Measurements from ENCODE around the gene TENM3.

TENM3 gene

DNA sequence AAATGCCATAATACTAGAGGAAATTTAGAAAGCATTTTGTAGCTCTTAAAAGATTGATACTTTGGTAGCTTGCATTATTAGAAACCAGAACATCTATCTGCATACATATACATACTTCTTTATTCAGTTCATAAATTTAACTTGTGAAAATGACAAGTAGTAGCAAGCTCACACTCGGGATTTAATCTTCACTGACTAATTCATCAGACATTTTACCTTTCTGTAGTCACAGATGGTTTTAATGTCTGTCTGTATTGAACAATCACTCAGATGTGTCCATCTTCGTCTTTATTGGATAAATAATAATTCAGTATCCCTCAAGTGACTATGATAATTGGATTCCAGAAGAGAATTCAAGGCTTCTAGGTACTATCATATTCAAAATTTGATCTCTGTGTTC lies 232.3 kb downstream of the TENM3 start:
- no peak for DNase-seq

DNA sequence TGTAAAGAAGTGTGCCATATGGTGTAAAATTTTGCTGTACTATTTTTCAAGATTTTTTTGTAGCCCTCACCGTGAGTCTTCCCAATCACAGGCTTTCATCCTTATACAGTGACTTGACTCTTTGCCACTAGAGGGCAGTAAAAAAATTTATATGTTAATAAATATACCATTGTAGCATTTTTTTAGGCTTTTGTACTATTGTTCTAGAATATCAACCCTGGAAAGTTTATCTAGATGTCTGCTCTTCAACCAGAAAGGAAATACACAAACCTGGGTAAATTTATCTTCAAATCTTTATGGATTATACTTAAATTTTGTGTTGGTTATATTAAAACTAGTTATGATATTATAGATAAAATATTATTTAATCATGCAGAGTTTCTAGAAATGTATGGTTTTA lies 235.3 kb downstream of the TENM3 start:
- DNase-seq: no peak

DNA sequence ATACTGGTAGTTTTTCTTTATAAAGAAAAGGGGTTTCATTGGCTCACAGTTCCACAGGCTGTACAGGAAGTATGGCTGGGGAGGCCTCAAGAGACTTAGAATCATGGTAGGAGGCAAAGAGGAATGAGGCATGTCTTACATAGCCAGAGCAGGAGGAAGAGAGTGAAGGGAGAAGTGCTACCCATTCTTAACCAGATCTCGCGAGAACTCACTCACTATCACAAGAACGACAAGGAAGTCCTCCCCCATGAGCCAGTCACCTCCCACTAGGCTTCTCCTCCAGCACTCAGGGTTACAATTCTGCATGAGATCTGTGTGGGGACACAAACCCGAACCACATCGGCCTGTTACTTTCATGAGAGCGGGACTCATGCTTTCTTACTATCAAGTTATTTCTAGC lies 240.5 kb downstream of the TENM3 start:
- DNase-seq: no peak

DNA sequence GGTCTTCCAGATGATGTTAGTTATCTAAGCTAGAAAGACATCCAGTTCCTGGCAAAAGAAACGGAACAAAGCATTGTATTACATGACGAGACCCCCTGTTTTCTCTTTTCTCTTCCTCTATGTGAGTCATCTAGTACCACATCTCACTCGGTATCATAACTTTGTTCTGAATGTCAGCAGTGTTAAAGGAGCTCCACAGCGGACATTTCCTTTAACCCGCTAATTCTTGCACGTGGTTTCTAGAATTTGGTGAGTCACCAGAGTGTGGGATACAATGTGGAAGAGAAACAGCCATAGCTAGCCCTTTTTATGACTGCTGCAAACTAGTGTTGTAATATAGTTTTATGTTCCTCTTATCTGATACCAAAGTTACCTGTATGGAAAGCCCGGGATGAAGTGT lies 243.7 kb downstream of the TENM3 start:
- DNase-seq: no peak

DNA sequence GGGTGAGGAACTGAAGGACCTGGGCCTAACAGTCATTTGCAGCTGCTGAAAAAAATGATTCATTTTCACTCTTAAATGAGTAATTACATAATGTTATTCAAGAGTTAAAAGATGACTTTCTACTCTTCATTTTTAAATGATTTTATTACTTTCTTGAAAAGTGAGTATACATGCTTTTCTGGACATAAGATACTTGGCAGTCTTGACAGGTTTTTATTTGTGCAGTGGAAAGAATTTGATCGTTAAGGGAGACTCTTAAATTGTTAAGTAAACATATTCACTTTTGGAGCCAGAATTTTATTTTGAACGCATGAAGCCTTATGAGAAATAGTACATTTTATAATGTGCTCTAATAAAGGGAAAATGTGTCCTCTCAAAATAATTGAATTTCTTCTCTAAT lies 245.7 kb downstream of the TENM3 start:
- DNase-seq: no peak

DNA sequence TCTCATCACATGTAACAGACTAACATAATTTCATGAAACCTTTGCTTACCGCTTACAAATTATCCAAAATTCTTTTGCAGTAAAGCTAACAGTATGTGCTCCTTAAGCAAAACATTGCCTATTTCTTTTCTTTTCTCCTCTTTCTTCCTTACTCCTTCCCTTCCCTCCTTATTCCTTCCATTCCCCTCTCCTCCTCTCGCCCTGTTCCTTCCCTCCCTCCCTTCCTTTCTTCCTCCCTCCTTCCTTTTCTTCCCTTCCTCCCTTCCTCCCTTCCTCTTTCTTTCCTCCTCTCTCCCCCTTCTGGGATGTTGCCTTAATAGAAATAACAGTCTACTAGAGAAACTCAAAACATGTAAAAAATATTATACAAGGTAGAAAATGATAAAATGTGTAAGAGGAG lies 246.4 kb downstream of the TENM3 start:
- no peak for DNase-seq

DNA sequence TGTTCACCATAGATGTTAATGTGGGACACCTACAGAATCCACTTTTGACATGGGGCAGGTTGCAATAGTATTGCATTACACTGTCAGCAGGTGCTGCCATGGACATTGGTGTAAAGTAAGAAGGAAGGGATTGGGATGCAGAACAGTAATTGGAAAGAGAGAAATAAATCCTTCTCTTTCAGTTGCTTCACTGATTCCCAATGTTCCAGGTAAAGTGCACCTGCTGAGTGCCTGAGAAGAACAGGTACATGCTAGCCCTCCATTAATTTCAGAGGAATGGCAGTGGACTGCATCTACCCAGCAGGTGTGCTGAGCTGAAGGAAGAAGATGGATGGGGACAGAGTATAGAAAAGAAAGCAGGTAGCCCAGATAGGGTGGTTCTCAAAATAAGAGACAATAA lies 248.5 kb downstream of the TENM3 start:
- no peak for DNase-seq

DNA sequence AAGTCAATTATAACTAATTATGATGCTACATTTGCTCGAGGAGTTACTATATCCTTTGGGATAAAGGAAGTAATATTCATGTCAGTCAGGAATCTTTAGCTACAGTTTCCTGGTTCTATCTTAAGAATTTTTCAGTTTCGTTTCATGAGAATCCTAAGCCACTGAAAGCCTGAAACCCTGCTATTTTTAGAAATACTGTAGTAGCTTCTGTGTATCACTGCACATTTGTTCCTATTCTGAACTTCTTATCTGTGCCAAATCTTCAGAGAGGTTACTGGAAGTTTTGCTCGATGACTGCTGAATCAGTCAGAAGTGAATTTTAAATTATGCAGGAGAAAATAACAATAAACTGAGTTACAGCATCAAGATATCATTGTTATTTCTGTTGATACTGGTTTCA lies 249.2 kb downstream of the TENM3 start:
- no peak for DNase-seq

DNA sequence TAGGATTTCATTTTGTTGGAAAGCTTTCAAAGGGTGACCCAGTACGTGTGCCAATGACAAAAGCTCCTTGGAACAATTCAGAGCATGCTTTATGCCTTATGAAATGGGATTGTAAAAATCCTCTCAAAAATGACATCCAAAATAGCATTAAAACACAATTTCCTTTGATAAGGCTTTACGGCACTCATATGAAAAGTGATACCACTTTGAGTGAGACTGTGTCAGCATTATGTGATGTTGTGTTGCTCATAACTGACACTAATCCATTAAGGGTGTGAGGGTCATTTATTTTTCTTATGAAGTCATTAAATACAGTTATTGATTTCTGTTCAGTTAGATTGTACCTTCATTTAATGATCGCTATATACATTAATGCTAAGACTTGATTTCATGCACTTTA lies 250.2 kb downstream of the TENM3 start:
- no peak for DNase-seq

DNA sequence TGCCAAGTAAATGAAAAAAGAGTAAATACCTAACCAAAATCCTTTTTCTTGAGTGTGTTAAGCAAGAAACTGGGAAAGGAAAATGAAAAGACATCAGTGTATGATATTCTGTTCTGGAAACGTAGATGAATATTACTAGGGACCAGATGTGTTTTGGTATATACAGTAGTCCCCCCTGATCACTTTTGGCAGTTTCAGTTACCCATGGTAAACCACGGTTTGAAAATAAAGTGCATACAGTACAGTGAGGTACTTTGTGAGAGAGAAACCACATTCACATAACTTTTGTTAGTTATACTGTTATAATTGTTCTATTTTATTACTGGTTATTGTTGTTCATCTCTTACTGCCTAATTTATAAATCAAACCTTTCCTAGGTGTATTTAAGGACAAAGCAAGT lies 250.9 kb downstream of the TENM3 start:
- DNase-seq: no peak

DNA sequence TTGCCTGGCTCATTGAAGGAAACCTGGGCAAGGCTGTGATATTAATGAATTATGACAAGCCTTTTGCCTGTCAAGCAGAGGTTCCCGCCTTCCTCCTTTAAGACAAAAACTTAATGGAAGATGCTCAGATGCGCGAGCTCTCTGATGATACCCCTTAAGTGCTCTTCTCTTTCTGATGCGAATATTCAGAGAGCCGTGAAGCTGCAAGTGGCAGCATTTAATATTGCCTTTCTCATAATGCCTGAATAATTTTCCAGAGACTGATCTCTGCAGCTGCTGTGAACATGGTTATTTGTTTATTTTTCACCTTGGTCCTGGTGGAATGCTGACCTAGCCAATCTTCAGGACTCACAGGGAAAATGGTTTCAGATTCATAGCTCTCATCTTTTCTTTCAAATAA lies 251.8 kb downstream of the TENM3 start:
- DNase-seq: no peak

DNA sequence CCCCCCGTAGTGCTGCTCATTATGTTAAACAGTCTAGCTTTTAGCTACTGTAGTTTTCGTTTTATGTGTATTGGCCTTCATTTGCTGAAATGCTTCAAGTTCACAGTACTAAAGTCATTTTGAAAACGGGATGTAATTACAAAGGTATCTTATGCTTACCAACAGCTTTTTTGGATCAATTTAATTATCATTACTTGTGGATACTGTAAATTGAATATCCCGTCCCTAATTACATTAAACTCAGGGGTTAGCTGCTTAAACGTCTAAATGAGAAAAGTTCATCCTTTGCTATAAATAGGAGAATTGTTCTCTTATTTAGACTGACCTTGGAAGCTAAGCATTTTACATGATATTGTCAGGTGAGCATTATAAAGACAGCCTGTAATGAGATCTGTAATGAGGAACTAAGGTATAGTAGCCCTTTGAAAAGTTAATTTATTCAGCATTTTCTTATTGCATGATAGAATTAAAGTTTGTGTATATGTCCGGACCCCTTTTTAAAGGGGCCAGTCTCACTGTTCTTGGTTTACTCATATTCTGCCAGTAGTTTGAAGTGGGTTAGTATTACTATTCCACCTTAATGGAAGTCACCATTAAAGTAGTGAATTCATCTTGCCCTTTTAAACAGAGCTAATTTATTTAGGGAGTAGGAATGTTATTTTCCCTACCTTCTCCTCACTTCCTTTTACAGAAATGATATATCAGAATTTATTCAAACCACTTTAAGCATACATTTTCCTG lies 252.6 kb downstream of the TENM3 start:
- no peak for DNase-seq

DNA sequence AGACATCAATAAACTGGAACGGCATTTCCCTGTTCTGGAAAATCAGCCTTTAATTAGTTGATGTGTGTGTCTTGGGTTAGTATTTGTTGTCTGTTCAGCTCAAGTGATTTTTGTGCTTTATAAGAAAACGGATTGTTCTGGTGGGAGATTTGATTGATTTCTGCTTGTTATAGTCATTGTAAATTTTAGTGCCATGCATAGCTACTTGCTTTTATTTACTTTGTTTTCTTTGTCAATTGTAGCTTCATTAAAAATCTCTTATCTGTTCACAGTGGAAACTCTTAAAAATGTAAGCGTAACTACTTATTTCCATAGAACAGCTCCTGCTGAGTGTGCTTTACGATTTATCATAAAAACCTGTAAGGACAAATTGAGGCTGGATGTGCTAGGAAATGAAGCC lies 253.2 kb downstream of the TENM3 start:
- DNase-seq: no peak

DNA sequence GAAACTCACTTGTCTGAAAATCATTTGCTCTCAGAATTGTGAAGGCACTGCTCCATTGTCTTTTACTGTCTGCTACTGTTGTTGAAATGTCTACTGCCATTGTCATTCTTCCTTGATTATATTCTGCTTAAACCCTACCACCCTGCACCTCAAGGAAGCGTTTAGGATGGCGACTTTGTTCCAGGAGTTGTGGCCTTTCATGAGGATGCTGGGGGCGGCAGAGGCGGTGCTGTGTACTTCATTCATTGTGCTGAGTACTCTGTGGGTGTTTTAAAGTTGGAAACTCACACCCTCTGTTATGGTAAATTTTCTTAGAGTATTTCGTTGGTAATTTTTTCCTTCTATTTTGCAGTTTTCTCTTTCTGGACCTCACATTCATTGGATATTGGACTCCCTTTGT lies 258.9 kb downstream of the TENM3 start:
- no peak for DNase-seq

DNA sequence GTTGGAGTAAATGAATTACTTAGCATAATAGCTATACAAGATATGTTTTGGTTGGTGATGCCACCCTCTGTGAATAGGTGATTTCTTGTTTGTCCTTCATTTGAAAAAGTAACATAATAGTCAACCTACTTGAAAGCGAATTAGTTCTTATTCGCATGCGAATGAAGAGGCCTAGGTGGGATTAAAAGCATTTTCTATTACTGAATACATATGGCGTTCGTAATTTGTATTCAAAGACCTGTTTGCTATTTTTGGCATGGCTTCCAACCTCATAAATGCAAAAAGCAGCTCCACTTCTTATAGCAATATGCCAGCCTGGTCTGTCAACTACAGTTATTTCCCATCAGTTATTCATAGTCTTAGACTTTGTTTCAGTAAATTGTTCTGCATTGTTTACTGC lies 261.3 kb downstream of the TENM3 start:
- DNase-seq: no peak

DNA sequence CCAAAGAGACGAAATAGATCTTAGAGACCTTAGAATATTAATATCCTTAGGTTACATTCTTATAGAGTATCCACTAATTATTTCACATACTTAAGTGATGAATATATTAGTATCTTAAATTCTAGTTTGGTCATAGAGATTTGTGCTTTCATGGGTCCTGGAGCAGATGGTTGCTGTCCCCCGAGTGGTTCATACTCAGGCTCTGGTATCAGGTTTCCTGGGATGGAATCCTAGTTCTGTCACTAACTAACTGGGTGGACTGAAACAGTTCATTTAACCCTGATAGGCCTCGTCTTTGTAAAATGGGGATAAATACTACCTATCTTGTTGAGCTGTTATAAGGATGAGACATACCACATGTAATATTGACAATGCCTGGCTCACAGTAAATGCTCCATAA lies 264.6 kb downstream of the TENM3 start:
- no peak for DNase-seq

DNA sequence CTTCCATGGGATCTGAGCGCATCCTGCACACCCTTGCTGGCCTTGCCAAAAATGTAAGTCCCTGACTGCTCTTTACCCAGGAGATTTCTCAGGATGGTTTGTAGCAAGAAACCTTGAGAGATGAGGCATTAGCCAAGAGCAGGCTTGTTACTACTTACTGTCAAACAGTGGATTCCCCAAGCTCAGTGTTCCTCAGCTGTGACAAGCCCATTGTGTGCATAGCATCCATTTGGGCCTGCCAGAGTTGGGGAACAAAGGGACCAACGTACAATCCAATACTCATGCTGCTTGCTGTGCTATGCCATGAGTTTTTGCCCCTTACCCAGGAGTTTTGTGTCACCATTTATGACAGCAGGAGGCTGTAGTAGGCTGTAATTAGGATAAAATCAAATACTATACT lies 267.6 kb downstream of the TENM3 start:
- DNase-seq: no peak

DNA sequence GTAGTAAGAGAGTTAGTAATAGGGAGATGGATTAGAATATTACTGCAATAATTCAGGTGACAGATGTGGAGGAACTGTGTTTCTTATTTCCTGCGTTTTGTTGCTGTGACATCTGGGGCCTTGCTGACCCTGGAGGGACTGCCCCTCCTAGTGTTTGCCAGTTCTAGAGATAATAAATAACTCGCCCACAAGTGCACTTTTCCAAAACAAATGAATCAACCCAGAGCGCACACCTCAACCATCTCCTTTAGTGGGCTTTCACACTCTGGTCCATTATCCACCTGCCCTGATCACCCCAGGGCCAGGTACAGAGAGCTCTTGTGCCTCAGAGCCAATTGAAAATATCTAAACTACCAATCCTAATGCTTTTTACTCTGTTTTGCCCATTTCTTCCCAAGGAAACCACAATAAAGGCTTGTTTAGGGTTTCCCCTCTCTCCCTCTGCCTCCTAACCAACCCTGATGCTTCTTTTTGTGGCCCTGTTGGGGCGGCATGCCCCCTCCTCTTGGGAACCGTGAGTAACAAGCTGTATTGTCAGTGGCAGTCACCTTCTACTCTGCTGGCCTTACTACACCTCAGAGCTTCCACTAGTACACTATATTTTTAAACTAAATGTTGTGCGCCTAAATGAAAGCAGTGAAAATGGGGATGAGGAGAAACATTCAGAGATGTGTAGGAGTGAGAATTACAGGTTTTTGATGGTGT lies 270.5 kb downstream of the TENM3 start:
- DNase-seq: no peak

DNA sequence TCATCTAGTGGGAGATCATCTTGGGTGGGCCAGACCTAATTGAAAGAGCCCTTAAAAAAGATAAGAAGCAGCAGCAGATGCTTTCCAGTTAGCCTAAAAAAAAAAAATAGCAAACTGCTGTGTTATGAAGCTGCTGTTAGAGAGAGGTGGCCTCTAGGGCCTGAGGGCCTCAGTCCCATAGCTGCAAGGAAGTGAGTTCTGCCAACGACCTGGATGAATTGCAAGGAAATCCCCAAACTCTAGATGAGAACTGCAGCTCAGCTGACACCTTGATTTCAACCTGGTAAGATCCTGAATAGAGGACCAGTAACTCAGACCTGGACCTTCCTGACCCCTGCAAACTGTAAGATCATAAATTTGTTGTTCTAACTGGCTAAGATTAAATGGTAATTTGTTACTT lies 275.2 kb downstream of the TENM3 start:
- DNase-seq: no peak

DNA sequence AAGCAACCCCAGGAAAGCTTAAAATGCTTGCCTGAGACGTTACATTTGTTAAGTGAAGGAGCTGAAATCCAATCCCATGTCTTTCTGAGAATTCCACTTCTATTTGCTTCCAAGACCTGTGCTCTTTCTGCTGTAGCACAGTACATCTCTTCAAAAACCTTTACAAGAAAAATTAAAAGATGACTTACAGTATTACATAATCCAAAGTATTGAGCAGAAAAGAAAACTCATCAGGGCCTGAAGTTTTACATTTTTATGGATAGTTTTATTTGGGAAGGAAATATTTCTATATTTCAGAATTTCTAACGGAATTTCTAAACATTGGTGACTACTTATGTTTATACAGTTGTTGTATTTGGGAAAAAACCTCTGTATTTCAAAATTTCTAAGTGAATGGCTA lies 276.3 kb downstream of the TENM3 start:
- no peak for DNase-seq

DNA sequence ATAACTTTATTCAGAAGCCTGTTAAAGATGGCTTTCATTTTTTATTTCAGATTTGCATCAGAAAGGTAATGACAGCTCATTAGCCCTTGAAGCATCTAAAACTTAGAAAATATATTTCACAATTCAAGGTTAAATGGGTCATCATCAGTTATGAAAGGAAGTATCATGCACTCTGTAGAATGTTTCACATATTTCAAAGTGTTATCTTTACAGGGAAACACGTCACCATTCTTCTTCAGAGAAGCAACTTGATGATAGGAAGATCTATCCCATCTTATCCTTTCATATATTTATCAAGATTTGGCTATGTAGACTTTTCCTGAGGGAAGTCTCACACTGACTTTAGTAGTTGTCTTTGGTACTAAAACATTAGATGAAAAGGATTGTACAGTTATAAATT lies 277.8 kb downstream of the TENM3 start:
- DNase-seq: no peak

DNA sequence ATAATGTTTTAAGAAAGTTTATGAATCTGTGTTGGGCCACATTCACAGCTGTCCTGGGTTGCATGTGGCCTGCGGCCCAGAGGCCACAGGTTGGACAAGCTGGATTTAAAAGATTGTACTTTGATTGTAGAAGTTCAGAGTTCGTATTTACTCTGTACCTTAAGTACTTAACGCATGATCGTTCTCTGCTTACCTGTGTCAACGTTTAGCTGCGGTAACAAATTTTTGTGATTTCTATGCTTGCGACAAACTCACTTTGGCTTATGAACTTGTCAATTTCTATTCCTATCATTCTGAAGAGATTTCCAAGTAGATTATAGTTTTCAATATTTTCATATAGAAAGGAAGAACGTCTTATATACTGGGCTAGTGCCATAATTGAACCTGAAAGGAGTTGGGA lies 285.6 kb downstream of the TENM3 start:
- DNase-seq: no peak

DNA sequence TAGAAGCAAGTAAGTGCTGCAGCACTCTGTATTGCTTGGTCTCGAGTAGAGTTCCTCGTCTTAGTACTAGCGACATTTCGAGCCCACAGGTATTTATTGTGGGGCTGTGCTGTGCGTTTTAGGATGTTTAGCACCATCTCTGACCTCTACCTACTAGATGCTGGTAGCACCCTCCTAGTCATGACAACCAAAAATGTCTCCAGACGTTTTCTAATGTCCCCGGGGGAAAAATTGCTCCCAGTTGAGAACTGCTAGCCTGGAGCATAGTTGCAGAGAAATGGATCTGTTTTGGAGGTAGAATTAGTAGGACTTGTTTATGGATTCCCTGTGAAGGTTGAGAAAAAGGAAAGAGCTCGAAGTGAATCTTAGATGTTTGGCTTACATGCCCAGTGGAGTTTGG lies 287.2 kb downstream of the TENM3 start:
- no peak for DNase-seq

DNA sequence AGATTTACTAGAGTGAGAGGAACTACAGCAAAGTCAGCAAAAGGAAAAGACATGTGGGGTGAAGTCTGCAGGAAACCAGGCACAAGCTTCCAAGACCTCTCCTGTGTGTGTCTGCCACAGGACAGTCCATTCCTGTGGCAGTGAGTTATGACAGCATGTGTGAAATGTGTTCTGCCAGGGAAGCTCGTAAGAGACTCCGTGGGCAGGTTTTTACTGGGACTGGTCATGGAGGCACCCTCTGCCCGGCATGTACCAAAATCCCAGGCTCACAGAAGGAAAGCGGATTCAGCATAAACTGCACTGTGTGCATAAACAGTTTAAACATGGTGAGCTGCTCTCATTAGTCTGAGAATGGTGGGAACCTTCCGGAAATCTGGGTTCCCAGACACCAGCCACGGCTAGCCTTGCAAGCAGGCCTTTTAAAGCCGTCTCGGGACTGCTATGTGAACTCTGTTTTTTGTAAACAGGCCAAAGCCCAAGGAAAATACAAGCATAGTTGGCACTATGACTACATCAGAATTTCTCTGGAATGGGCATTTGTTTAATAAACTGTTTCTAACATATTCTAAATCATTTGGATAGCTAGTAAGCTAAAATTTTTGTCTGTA lies 288.5 kb downstream of the TENM3 start:
- DNase-seq: no peak

DNA sequence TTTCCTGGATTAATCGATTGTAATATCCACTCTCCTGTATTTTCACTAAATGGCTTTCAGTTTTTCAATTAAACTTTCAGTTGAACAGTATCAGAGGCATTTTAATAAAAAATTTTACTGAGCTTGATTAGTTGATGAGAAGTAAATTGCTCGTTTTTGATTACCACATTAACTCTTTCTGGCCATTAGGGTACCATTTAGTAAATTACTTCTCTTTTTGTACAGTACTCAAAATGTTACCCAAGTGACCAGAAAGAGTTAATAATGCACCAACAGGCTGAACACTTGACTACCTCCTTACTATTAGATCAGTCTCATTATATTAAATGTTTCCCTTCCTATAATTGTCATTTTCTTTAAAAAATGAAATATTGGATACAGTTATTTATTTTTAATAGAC lies 289.2 kb downstream of the TENM3 start:
- no peak for DNase-seq

All from activated naive CD4-positive, alpha-beta T cell treated with anti-CD3 and anti-CD28 coated beads, Interleukin-2, amount 50 U/mL, for 16 hours (primary cell).